A673 (cell line): ENCODE results near the gene MLIP.

ENCODE experiments used
- CTCF ChIP-seq: fragments of 300-800, 200-600 bp; sonication (generic); conservative IDR thresholded peaks from 2 replicates; pipeline ENCODE4 v1.5.1; 2017; ENCODE audit warnings: low read depth, mild to moderate bottlenecking, antibody characterized with exemption, low read length, moderate library complexity, mixed read lengths
- EZH2 ChIP-seq: fragments of 200-600 bp; sonication (generic); IDR thresholded peaks from 2 replicates; pipeline ENCODE4 v1.6.1; 2017; ENCODE audit warnings: borderline replicate concordance, low read depth, mild to moderate bottlenecking, mixed read lengths, antibody characterized with exemption, low read length; ENCODE audit not compliant: poor library complexity, severe bottlenecking

- TF ChIP-seq CTCF (no peak), EZH2 (no peak)
Measured at GRCh38 chr6:54132587-54132986, 21.3 kb downstream of the MLIP start.
